Activated T-helper 1 cell treated with anti-CD3 and anti-CD28 coated beads, Interleukin-2, amount 50 U/mL, for 16 hours (primary cell): ENCODE results near the gene FGR.
A peak's percentile ranks its signal among the peaks of the same experiment; 100 is the strongest.

Source experiments
- DNase-seq, 2 donors: peaks; one replicate each; pipeline ENCODE4 v3.0.0-alpha.2; 2020; ENCODE audit warnings: low read depth in 1 of 2, low spot score in 1 of 2

The FGR gene

DNA sequence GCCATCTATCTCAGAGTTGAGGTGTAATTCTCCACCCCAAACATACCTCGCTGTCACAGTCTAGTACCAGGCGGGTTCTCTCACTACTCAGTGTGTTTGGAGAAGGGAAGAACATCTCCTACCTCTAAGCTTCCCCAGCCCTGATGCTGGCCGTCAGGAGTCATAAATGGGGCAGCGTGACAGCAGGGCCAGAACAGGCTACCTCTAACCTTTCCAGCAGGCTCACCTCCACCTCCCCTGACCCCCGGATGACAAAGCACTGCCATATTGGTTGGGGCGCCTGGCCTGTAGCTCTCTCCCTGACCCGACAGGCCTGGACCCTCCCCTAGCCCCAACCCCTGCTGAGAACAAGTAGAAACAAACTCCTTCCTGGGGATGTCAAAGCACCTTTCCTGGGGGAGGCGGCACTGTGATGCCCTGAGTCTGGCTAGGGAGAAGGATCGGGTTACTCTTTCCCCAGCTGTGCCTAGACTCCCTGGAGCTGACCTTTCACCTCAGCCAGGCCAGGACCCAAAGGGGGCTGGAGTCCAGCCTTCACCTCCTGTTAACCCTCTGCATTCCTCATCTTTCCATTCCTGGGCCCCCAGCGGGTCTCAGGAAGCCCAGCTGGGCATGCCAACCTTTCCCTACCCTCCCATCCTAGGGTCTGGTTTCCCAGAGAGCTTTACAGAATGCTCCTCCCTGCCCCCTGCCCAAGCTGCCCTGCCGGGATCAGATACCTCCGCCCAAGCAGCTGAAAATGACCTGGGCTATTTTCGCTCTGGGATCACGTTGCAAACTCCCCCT is 65.3 kb downstream of the FGR start:
- DNase-seq = no peak

DNA sequence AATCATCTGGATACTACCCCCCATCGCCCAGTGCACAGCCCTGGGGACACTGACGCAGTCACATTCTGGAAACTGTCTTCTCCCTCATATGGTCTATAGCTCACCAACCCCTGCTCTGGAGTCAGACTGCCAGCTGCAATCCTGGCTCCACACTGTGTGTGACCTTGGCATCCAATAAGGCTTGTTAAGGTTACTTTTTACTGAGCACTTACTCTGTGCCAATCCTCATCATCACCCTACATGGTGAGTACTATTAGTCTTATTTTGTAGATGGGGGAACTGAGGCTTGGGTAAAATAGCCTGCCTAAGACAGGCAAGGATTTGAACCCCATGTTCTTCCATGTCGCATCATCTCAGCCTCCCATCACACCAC is 65.9 kb downstream of the FGR start:
- no peak for DNase-seq

- DNase-seq = peak; percentile 83 to 87
Measured at GRCh38 chr1:27568300-27569087, 66.5 kb downstream of the FGR start.

- no peak for DNase-seq
Measured at GRCh38 chr1:27567971-27568299, 67.0 kb downstream of the FGR start.

GRCh38 chr1:27567146-27567526 is 67.8 kb downstream of the FGR start:
- DNase-seq = no peak

- DNase-seq = no peak
Measured at GRCh38 chr1:27566462-27567145, 68.4 kb downstream of the FGR start.

- no peak for DNase-seq
Measured at GRCh38 chr1:27564710-27565649, 70.0 kb downstream of the FGR start.

DNA sequence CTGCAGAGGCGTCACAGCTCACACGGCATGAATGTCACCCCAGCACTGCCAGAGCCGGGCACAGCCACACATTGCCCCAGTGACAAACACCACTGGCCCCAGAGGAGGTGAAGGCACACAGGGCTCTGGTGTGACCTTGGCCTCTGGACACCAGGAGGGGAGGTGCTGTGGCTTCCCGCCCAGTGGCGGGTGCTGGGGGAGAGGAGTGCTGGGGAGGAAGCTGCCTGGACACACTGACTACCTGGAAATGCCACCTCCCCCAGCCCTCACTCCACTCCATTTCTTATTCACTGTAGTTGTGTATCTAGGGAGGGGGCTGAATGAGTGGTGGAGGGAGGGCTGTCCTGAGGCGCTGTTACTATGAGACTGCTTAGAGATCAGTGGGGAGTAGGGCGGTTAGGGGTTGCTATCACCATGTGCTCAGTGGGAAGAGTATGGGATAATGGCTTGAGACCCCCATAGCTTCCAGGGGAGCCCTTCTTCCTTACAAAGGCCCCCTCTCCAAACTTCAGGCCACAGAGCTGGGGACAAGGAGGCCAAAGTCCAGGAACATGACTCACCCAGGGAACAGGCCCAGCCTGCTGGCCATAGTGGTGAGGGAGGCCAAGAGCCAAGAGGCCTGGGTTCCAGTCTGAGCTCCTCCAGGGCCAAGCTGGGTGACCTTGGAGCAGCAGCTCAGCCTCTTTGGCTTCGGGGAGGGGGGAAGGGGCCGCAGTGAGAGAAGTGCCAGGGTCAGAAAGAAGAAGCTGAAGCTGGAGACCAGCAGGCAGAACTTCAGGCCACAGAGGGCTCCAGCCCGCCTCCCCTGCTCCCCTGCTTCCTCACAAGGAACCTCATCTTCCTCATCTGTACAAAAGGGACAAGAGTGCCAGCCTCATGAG is 71.2 kb downstream of the FGR start:
- no peak for DNase-seq

DNA sequence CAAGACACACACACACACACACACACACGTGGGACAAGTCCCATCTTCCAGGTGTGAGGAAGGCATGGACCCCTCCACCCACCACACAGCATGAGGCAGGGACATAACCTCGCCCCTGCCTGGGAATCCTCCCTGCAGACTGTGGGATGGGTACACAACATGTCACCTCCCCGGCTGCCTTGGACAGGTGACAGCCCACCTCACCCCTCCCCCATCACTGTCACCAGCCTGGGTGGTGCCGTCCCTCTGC is 71.7 kb downstream of the FGR start:
- no peak for DNase-seq

- no peak for DNase-seq
Measured at GRCh38 chr1:27562534-27563340, 72.2 kb downstream of the FGR start.
